GM12875 (cell line): ENCODE results near the gene NAA35.
A peak's percentile ranks its signal among the peaks of the same experiment; 100 is the strongest.

Experiments
- H3K4me3 ChIP-seq: one replicate; pipeline ENCODE4 v1.5.1; 2011; ENCODE audit warnings: low read depth, low read length, control low read depth
- TF ChIP-seq, protein P1 (sequence below): IDR thresholded peaks from 2 replicates; pipeline ENCODE4 v1.5.1; 2011; ENCODE audit warnings: low read depth, mild to moderate bottlenecking, control low read depth, inconsistent platforms, low read length, moderate library complexity, borderline replicate concordance; ENCODE audit not compliant: insufficient read depth

NAA35 gene

GRCh38 chr9:86041311-86041741 is 100.4 kb downstream of the NAA35 start:
- no peak overlapping the region for H3K4me3 ChIP-seq

GRCh38 chr9:86042199-86042978 is 101.4 kb downstream of the NAA35 start:
- no peak overlapping the region for H3K4me3 ChIP-seq
- TF ChIP-seq, protein P1, sequence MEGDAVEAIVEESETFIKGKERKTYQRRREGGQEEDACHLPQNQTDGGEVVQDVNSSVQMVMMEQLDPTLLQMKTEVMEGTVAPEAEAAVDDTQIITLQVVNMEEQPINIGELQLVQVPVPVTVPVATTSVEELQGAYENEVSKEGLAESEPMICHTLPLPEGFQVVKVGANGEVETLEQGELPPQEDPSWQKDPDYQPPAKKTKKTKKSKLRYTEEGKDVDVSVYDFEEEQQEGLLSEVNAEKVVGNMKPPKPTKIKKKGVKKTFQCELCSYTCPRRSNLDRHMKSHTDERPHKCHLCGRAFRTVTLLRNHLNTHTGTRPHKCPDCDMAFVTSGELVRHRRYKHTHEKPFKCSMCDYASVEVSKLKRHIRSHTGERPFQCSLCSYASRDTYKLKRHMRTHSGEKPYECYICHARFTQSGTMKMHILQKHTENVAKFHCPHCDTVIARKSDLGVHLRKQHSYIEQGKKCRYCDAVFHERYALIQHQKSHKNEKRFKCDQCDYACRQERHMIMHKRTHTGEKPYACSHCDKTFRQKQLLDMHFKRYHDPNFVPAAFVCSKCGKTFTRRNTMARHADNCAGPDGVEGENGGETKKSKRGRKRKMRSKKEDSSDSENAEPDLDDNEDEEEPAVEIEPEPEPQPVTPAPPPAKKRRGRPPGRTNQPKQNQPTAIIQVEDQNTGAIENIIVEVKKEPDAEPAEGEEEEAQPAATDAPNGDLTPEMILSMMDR = no peak

More at GRCh38 chr9:86041311-86041741, 100.4 kb downstream of the NAA35 start:
- TF ChIP-seq, protein P1 = no peak

DNA sequence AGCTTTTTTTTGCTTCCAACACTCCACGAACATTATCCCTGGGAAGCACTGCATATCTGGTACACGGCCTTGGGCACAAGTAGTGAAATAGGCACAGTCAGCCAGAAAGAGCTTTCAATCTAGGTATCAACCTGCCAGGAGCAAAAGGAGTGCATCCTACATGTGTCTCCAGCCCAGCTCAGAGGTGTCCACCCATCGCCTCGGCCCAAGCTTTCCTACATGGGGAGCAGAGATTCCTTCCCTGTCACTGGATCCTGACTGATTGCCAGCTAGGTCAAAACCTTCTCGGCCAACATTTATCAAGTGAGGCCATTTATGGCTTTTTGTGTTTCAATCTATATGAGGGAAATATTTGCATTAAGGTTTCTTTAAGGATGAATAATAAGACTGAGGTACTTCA is 102.6 kb downstream of the NAA35 start:
- TF ChIP-seq, protein P1 = no peak
- no peak overlapping the region for H3K4me3 ChIP-seq

DNA sequence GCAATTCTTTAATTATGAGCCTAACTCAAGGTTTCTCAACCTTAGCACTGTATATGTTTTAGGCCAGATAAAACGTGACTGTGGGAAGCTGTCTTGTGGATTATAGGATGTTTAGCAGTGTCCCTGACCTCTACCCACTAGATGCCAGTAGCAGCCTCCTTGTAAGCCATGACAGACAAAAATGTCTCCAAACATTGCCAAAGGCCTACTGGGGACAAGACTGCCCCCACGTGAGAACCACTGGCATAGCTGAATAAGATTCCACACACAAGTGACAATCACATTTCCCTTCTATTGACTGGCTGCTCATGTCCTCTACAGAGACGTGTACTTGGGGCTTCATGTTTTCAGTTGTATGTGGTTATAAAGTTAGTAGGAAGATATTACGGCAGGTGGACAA is 103.1 kb downstream of the NAA35 start:
- H3K4me3 ChIP-seq = no peak overlapping the region
- TF ChIP-seq, protein P1 = peak; percentile 36; the same call in 1 of the 2 replicates

- TF ChIP-seq, protein P1 = no peak
- H3K4me3 ChIP-seq = no peak overlapping the region
These were observed 104.7 kb downstream of the NAA35 start for GRCh38 chr9:86045654-86046053.

- H3K4me3 ChIP-seq = no peak overlapping the region
- TF ChIP-seq, protein P1 = no peak
These were observed 105.2 kb downstream of the NAA35 start for GRCh38 chr9:86046071-86046636.

DNA sequence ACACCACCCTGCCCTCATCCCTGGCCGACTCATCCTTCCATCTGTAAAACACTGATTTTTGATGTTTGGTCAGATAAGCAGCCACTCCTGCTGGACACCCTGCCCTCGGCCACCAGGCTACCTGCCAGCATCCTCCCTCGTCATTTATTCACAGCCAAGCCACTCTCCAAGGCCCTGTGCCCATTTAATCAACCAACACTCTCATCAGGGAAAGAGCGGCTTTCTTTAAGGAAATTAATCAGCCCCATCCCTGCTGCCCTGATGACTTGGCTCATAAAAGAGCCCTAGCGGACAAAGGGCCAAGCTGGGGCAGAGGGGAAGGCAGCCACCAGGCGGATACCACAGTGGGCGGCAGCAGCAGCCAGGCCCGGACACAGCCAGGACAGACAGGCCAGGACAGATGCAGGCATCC is 106.0 kb downstream of the NAA35 start:
- no peak overlapping the region for H3K4me3 ChIP-seq
- TF ChIP-seq, protein P1 = no peak
